ENCODE measurements around the gene FLYWCH1.

Gene FLYWCH1

DNA sequence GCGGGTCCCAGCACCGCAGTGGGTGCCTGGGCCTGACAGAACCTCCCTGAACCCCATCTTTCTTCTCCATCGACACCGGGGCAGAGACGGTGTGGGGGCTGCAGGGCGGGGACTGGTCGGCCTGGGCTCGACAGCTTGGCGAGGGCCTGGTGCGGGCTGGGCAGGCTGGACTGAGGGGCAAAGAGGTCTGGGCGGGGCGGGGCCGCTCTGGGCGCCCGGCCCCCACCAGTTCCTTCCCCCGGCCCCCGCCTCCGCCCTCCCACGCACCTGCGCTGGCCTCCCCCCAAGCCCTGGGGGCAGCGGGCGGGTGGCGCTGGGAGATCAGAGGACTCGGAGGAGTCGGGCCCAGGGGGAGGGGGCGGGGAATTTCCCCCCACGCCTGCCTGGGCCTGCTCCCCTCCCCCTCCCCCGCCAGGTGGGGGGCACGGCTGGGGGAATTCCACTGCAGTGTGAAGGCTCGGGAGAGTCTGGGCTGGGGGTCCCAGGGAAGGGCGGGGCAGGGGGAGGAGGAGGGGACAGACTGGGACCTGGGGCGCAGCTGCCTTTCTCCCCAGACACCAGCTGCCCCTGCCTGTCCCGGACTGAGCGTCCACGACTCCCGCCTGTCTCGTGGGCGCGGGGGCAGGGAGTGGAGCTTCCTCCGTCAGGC lies 51.5 kb downstream of the FLYWCH1 start:
- Histone ChIP-seq H3K79me2 (ENCODE audit: insufficient read depth, low read length) (no peaks in the 10 kb centered on the region), H3K27ac (ENCODE audit: low read length) (no peak overlapping the region), H3K4me2 (ENCODE audit: insufficient read depth, low read length) (no peak overlapping the region), H3K36me3 (ENCODE audit: insufficient read depth, low read length) (no peaks in the 10 kb centered on the region), H3K9ac (ENCODE audit: low read depth, low read length) (no peak overlapping the region), H3K4me1 (ENCODE audit: insufficient read depth, low read length) (peaks cover 15% of the 10 kb centered on the region; the same call in 1 of the 2 replicates), H3K4me3 (ENCODE audit: low read depth in 1 of 2, low read length in 2 of 2) (no peak overlapping the region), H2AFZ (ENCODE audit: low read depth, low read length) (no peak overlapping the region), H4K20me1 (ENCODE audit: insufficient read depth, low read length) (peaks cover 11% of the 10 kb centered on the region; the same call in 1 of the 2 replicates), H3K9me3 (ENCODE audit: insufficient read depth, low read length, severe bottlenecking) (no peaks in the 10 kb centered on the region), H3K27me3 (ENCODE audit: insufficient read depth, low read length, poor library complexity) (peaks cover 24% of the 10 kb centered on the region)
- ATAC-seq (ENCODE audit: insufficient read depth, low read depth): peak; percentile 25
- peak; percentile 56 for DNase-seq
- TF ChIP-seq, protein P1, sequence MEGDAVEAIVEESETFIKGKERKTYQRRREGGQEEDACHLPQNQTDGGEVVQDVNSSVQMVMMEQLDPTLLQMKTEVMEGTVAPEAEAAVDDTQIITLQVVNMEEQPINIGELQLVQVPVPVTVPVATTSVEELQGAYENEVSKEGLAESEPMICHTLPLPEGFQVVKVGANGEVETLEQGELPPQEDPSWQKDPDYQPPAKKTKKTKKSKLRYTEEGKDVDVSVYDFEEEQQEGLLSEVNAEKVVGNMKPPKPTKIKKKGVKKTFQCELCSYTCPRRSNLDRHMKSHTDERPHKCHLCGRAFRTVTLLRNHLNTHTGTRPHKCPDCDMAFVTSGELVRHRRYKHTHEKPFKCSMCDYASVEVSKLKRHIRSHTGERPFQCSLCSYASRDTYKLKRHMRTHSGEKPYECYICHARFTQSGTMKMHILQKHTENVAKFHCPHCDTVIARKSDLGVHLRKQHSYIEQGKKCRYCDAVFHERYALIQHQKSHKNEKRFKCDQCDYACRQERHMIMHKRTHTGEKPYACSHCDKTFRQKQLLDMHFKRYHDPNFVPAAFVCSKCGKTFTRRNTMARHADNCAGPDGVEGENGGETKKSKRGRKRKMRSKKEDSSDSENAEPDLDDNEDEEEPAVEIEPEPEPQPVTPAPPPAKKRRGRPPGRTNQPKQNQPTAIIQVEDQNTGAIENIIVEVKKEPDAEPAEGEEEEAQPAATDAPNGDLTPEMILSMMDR (IDR thresholded peaks at IDR 0.05; ENCODE audit: borderline replicate concordance, extremely low read depth, low read length, poor library complexity, severe bottlenecking): no peak
- no peak for TF ChIP-seq EZH2 (IDR thresholded peaks at IDR 0.05; ENCODE audit: borderline replicate concordance, low read depth, low read length, severe bottlenecking)

DNA sequence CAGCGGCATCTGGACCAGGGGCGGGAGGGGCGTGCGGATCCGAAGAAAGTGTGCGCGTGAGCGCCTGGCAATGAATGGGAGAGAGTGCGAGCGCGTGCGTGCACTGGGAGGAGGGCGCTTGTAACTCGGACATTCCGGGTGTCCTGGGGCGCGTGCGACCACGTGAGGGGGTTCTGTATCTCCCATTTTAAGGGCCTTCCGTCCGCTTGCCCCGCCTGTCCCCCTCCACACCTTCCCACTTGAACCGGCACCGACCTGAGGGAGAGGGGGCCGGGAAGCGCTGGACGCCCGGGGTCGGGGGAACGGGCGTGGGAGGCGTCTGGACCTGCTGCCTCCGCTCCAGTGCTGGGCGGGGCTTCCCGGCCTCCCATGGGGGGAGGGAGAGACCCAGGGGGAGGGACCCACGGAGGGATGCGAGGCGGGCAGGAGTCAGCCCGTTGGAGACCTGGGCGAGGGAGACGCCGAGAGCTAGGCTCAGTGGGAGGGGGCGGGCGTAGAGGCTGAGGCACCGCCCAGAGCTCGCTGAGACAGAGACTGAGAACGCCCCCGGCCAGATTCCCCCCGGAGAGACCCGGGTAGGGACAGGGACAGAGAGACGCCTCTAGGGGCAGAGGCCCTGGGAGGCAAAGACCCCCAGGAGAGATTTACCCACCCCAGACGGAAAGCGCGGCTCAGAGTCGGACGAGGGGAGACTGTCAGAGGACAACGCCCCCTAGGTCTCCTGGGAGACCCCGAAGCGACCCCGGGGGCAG lies 52.2 kb downstream of the FLYWCH1 start, which contains the start of gene KREMEN2:
Gene KREMEN2, plus strand, starts transcription at position 553 of the 752 bp plus-strand sequence. CDS start 246 bp downstream, outside the sequence.
- TF ChIP-seq, protein P1 (IDR thresholded peaks at IDR 0.05; ENCODE audit: borderline replicate concordance, extremely low read depth, low read length, poor library complexity, severe bottlenecking): peak; percentile 13
- no peak for TF ChIP-seq EZH2 (IDR thresholded peaks at IDR 0.05; ENCODE audit: borderline replicate concordance, low read depth, low read length, severe bottlenecking)
- H2AFZ ChIP-seq (ENCODE audit: low read depth, low read length): no peak within 1 kb of the TSS
- peaks cover 11% of the 10 kb centered on the region for H4K20me1 ChIP-seq (ENCODE audit: insufficient read depth, low read length)
- 0 out of 2 replicates have a peak, but pooled peaks cover 3% of the 10 kb centered on the region for H3K79me2 ChIP-seq (ENCODE audit: insufficient read depth, low read length)
- DNase-seq (no peak), ATAC-seq (ENCODE audit: insufficient read depth, low read depth) (no peak)
- H3K9ac ChIP-seq (ENCODE audit: low read depth, low read length): no peak within 1 kb of the TSS
- no peak within 1 kb of the TSS for H3K4me2 ChIP-seq (ENCODE audit: insufficient read depth, low read length)
- no peak within 1 kb of the TSS for H3K27ac ChIP-seq (ENCODE audit: low read length)
- H3K27me3 ChIP-seq (ENCODE audit: insufficient read depth, low read length, poor library complexity): peaks cover 24% of the 10 kb centered on the region
- H3K4me1 ChIP-seq (ENCODE audit: insufficient read depth, low read length): peaks cover 22% of the 10 kb centered on the region
- no peaks in the 10 kb centered on the region for H3K9me3 ChIP-seq (ENCODE audit: insufficient read depth, low read length, severe bottlenecking)
- H3K36me3 ChIP-seq (ENCODE audit: insufficient read depth, low read length): no peaks in the 10 kb centered on the region
- H3K4me3 ChIP-seq (ENCODE audit: low read depth in 1 of 2, low read length in 2 of 2): no peak within 1 kb of the TSS

DNA sequence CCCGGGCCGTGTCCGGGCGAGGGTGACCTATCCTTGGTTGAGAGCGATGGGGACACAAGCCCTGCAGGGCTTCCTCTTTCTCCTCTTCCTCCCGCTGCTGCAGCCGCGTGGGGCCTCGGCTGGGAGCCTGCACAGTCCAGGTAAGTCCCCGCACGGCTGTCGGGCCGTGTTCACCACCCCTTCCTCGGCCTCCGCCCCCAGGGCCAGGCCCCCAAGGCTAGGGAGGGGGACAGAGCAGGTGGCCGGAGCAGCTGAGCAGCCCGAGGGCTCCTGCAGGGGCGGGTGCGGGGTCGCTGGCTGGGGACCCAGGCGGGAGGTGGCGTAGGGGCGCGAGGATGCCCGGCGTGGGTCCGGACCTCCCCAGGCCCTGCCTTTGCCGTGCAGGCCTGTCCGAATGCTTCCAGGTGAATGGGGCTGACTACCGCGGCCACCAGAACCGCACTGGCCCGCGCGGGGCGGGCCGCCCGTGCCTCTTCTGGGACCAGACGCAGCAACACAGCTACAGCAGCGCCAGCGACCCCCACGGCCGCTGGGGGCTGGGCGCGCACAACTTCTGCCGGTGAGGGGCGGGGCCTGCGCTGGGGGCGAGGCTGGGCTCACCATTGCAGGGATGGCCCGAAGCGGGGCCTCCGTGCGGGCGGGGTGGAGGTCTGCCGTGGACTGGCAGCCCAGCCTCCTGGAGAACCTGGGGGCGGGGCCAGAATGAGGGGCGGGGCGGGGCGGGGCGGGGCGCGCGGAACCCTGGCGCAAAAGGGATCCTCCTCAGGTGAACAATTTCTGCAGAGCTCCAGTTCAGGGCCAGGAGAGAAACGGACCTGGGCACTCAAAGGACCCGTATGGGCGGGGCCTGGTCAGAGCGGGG lies 53.0 kb downstream of the FLYWCH1 start:
- H3K27me3 ChIP-seq (ENCODE audit: insufficient read depth, low read length, poor library complexity): peaks cover 24% of the 10 kb centered on the region
- DNase-seq (peak; percentile 59), ATAC-seq (ENCODE audit: insufficient read depth, low read depth) (no peak)
- no peak overlapping the region for H3K4me3 ChIP-seq (ENCODE audit: low read depth in 1 of 2, low read length in 2 of 2)
- TF ChIP-seq, protein P1 (IDR thresholded peaks at IDR 0.05; ENCODE audit: borderline replicate concordance, extremely low read depth, low read length, poor library complexity, severe bottlenecking): no peak
- TF ChIP-seq EZH2 (IDR thresholded peaks at IDR 0.05; ENCODE audit: borderline replicate concordance, low read depth, low read length, severe bottlenecking): no peak
- no peaks in the 10 kb centered on the region for H3K9me3 ChIP-seq (ENCODE audit: insufficient read depth, low read length, severe bottlenecking)
- no peak overlapping the region for H2AFZ ChIP-seq (ENCODE audit: low read depth, low read length)
- no peak overlapping the region for H3K4me2 ChIP-seq (ENCODE audit: insufficient read depth, low read length)
- peaks cover 11% of the 10 kb centered on the region for H4K20me1 ChIP-seq (ENCODE audit: insufficient read depth, low read length)
- peaks cover 8% of the 10 kb centered on the region for H3K79me2 ChIP-seq (ENCODE audit: insufficient read depth, low read length)
- H3K4me1 ChIP-seq (ENCODE audit: insufficient read depth, low read length): peaks cover 23% of the 10 kb centered on the region
- H3K9ac ChIP-seq (ENCODE audit: low read depth, low read length): no peak overlapping the region
- no peaks in the 10 kb centered on the region; the same call in 1 of the 2 replicates for H3K36me3 ChIP-seq (ENCODE audit: insufficient read depth, low read length)
- H3K27ac ChIP-seq (ENCODE audit: low read length): no peak overlapping the region

All from DND-41 (cell line).